ENCODE data around the gene PIK3CB. TPM values are rescaled to one million over a fixed set of nuclear protein-coding genes. Genes with fewer than 3 reads are reported as not detected.

Gene PIK3CB
- polyA plus RNA-seq, 1 donor from 2014 or later = 11.5 TPM

DNA sequence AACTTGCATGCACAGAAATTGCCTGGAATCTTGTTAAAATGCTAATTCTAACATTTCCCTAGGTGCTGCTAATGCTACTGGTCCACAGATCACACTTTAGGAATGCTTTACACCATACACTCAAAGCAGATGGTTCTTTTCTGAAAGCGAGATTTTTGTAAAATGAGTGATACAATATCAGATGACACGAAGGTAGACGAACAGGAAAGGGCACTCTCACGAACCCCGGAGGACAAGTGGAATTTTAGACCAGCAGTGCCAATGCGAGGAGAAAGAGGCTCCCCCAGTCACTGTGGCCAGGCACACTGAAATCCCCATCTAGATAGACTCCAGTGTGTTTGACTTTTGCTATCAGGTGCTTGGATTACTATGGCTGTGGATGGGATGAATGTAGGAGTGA is 205.2 kb downstream of the PIK3CB start:
- Histone ChIP-seq H3F3A (ENCODE audit: insufficient read depth, low read length, poor library complexity, severe bottlenecking) (no peaks in the 10 kb centered on the region), H4K20me1 (ENCODE audit: insufficient read depth) (no peaks in the 10 kb centered on the region), H3K79me2 (replicated peaks; ENCODE audit: insufficient read depth, low read length) (no peaks in the 10 kb centered on the region), H3K27me3 (ENCODE audit: insufficient read depth, low read depth, low read length) (no peaks in the 10 kb centered on the region), H3K4me2 (ENCODE audit: low read length) (no peak overlapping the region), H3K36me3 (ENCODE audit: insufficient read depth, low read length) (no peaks in the 10 kb centered on the region), H2AFZ (ENCODE audit: low read depth, low read length) (no peak overlapping the region), H3K9me3 (ENCODE audit: low read length) (no peaks in the 10 kb centered on the region), H3K9me2 (ENCODE audit: insufficient read depth, low read length) (no peaks in the 10 kb centered on the region), H3K9ac (ENCODE audit: low read length) (no peak overlapping the region), H3K4me3 (ENCODE audit: low read length) (no peak overlapping the region), H3K27ac (ENCODE audit: low read length) (no peak overlapping the region)
- no peak for TF ChIP-seq TAF1 (IDR thresholded peaks at IDR 0.05; ENCODE audit: low read depth)
- no peak for TF ChIP-seq RAD21 (conservative IDR thresholded peaks at IDR 0.05)
- no peak for TF ChIP-seq EZH2 (IDR thresholded peaks at IDR 0.05; ENCODE audit: borderline replicate concordance, insufficient read depth, low read length, poor library complexity, severe bottlenecking)
- TF ChIP-seq, protein P1, sequence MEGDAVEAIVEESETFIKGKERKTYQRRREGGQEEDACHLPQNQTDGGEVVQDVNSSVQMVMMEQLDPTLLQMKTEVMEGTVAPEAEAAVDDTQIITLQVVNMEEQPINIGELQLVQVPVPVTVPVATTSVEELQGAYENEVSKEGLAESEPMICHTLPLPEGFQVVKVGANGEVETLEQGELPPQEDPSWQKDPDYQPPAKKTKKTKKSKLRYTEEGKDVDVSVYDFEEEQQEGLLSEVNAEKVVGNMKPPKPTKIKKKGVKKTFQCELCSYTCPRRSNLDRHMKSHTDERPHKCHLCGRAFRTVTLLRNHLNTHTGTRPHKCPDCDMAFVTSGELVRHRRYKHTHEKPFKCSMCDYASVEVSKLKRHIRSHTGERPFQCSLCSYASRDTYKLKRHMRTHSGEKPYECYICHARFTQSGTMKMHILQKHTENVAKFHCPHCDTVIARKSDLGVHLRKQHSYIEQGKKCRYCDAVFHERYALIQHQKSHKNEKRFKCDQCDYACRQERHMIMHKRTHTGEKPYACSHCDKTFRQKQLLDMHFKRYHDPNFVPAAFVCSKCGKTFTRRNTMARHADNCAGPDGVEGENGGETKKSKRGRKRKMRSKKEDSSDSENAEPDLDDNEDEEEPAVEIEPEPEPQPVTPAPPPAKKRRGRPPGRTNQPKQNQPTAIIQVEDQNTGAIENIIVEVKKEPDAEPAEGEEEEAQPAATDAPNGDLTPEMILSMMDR (IDR thresholded peaks at IDR 0.05; ENCODE audit: poor library complexity, severe bottlenecking) = no peak
- TF ChIP-seq EP300 (conservative IDR thresholded peaks at IDR 0.05; ENCODE audit: poor library complexity, severe bottlenecking) = no peak
- TF ChIP-seq, protein P2, sequence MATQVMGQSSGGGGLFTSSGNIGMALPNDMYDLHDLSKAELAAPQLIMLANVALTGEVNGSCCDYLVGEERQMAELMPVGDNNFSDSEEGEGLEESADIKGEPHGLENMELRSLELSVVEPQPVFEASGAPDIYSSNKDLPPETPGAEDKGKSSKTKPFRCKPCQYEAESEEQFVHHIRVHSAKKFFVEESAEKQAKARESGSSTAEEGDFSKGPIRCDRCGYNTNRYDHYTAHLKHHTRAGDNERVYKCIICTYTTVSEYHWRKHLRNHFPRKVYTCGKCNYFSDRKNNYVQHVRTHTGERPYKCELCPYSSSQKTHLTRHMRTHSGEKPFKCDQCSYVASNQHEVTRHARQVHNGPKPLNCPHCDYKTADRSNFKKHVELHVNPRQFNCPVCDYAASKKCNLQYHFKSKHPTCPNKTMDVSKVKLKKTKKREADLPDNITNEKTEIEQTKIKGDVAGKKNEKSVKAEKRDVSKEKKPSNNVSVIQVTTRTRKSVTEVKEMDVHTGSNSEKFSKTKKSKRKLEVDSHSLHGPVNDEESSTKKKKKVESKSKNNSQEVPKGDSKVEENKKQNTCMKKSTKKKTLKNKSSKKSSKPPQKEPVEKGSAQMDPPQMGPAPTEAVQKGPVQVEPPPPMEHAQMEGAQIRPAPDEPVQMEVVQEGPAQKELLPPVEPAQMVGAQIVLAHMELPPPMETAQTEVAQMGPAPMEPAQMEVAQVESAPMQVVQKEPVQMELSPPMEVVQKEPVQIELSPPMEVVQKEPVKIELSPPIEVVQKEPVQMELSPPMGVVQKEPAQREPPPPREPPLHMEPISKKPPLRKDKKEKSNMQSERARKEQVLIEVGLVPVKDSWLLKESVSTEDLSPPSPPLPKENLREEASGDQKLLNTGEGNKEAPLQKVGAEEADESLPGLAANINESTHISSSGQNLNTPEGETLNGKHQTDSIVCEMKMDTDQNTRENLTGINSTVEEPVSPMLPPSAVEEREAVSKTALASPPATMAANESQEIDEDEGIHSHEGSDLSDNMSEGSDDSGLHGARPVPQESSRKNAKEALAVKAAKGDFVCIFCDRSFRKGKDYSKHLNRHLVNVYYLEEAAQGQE (IDR thresholded peaks at IDR 0.05; ENCODE audit: borderline replicate concordance) = no peak
- TF ChIP-seq POLR2AphosphoS5 (IDR thresholded peaks at IDR 0.05) = no peak
- TF ChIP-seq MXI1 (conservative IDR thresholded peaks at IDR 0.05; ENCODE audit: poor library complexity, severe bottlenecking) = no peak
- no peak for TF ChIP-seq SMC3 (conservative IDR thresholded peaks at IDR 0.05; ENCODE audit: poor library complexity)

DNA sequence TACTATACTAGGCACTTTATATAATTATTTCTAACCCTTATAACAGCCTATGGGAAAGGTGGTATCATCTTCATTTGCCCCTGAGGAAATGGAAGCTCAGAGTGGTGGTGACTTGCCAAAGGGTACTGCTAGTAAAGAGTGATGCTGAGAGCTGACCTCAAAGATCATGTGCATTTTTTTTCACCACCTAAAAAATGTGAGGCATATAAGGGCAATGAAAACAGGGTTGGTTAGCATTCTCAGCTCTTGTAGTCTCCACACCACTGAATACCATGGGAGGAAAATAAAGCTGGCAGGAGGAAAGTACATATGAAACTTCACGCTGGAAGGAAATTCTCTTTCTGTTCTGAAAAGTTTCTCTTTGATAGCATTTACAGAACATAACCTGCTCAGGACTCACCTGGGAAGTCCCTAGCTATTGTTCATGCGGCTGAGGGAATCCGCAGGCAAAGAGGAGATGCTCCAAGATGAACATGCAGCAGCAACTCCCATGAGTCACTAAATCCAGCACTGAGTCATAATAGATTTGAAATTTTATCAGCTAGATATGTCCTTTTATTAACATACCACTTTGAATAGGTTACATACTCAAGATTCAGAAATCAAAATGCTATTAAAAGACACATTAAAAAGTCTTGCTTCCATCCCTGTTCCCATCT is 208.9 kb downstream of the PIK3CB start:
- H3K36me3 ChIP-seq (ENCODE audit: insufficient read depth, low read length) = no peaks in the 10 kb centered on the region
- H3K9me2 ChIP-seq (ENCODE audit: insufficient read depth, low read length) = no peaks in the 10 kb centered on the region
- no peaks in the 10 kb centered on the region for H4K20me1 ChIP-seq (ENCODE audit: insufficient read depth)
- H3K79me2 ChIP-seq (replicated peaks; ENCODE audit: insufficient read depth, low read length) = no peaks in the 10 kb centered on the region
- no peak for TF ChIP-seq TAF1 (IDR thresholded peaks at IDR 0.05; ENCODE audit: low read depth)
- H2AFZ ChIP-seq (ENCODE audit: low read depth, low read length) = no peak overlapping the region
- H3K9ac ChIP-seq (ENCODE audit: low read length) = no peak overlapping the region
- no peaks in the 10 kb centered on the region for H3K27me3 ChIP-seq (ENCODE audit: insufficient read depth, low read depth, low read length)
- no peak overlapping the region for H3K4me3 ChIP-seq (ENCODE audit: low read length)
- no peaks in the 10 kb centered on the region for H3F3A ChIP-seq (ENCODE audit: insufficient read depth, low read length, poor library complexity, severe bottlenecking)
- H3K4me2 ChIP-seq (ENCODE audit: low read length) = no peak overlapping the region
- no peaks in the 10 kb centered on the region for H3K9me3 ChIP-seq (ENCODE audit: low read length)
- no peak overlapping the region for H3K27ac ChIP-seq (ENCODE audit: low read length)
